ENCODE measurements around the gene IFNLR1. TPM values are rescaled to one million over a fixed set of nuclear protein-coding genes. Genes with fewer than 3 reads are reported as not detected.

Gene IFNLR1
- total and polyA plus RNA-seq, 2 donors (not counting 3 experiments of a cell fraction or from before 2014, with no cell fraction given) = 0.01 TPM; not detected in 1

- Histone ChIP-seq H3K9me1 (replicated peaks; ENCODE audit: control insufficient read depth, extremely low read depth, insufficient read depth, low read length) (no peaks in the 10 kb centered on the region), H3K9me3 (replicated peaks; ENCODE audit: control insufficient read depth, insufficient read depth, low read length) (no peaks in the 10 kb centered on the region), H3K27me3 (ENCODE audit: control insufficient read depth in 2 of 2, insufficient read depth in 2 of 2, low read length in 2 of 2) (peaks cover 11% of the 10 kb centered on the region in 2 experiments), H3K4me3 (replicated peaks in 1 of 3; ENCODE audit: insufficient read depth in 1 of 3, low read depth in 1 of 3, low read length in 3 of 3) (no peak overlapping the region), H3K36me3 (ENCODE audit: control insufficient read depth in 2 of 2, extremely low read depth in 1 of 2, insufficient read depth in 2 of 2, low read length in 2 of 2) (no peaks in the 10 kb centered on the region), H3K4me2 (ENCODE audit: insufficient read depth, low read length) (no peak overlapping the region), H3K79me2 (ENCODE audit: control insufficient read depth, insufficient read depth, low read length) (no peaks in the 10 kb centered on the region), H3K9ac (replicated peaks; ENCODE audit: extremely low read depth, insufficient read depth, low read length) (no peak overlapping the region), H3K27ac (ENCODE audit: insufficient read depth, low read depth, low read length) (no peak overlapping the region), H2AFZ (ENCODE audit: low read depth, low read length) (no peak overlapping the region), H3K4me1 (ENCODE audit: control insufficient read depth, extremely low read depth, insufficient read depth, low read length) (peaks cover 11% of the 10 kb centered on the region), H4K20me1 (replicated peaks; ENCODE audit: control insufficient read depth, extremely low read depth, insufficient read depth, low read length) (no peaks in the 10 kb centered on the region)
- ChIA-PET POLR2A (no interaction called here), CTCF (interaction anchor here (1.2 to 4.1 kb wide), 6 partner anchors 8 to 435 kb away, joined by 3 to 18 read pairs (median 4); no protein-coding TSS in a partner anchor)
- BruUV-seq (replicated peaks) = no TSS peak
- DNase-seq (ENCODE audit: low read depth, low spot score) = no peak
- dilution Hi-C loops (cut with MboI; ENCODE audit: extremely low pct_ligation_motif_present, low sequenced_read_pairs) (no loop called here), intact Hi-C loops (cut with micrococcal nuclease) (loop anchor here (5.0 kb wide), 1 partner anchor 434 kb away; no protein-coding TSS in a partner anchor)
- no peak for TF ChIP-seq POLR2AphosphoS5 (IDR thresholded peaks at IDR 0.05; ENCODE audit: insufficient read depth, low read depth, low read length)
- TF ChIP-seq EZH2 (IDR thresholded peaks at IDR 0.05; ENCODE audit: borderline replicate concordance, low read depth, low read length, severe bottlenecking) = no peak
- TF ChIP-seq MYC (IDR thresholded peaks at IDR 0.05; ENCODE audit: low read depth, low read length) = no peak
- no peak for TF ChIP-seq CTCF (IDR thresholded peaks at IDR 0.05; ENCODE audit: extremely low read depth in 1 of 2, insufficient read depth in 1 of 2, low read depth in 1 of 2, low read length in 2 of 2)
- TF ChIP-seq FOS (IDR thresholded peaks at IDR 0.05; ENCODE audit: borderline replicate concordance, insufficient read depth, low read length) = no peak
- TF ChIP-seq POLR2A (IDR thresholded peaks at IDR 0.05; ENCODE audit: low read depth, low read length) = no peak
- no peak for TF ChIP-seq GATA2 (IDR thresholded peaks at IDR 0.05; ENCODE audit: insufficient read depth, insufficient read length, low read depth, low read length)
- TF ChIP-seq JUN (IDR thresholded peaks at IDR 0.05; ENCODE audit: borderline replicate concordance, insufficient read depth, insufficient read length, low read depth) = no peak
- no peak for FAIRE-seq
Measured at GRCh38 chr1:24152631-24153494, 34.2 kb downstream of the IFNLR1 start.

Measured in endothelial cell of umbilical vein (primary cell).